ENCODE measurements around the gene LONP2. TPM values are rescaled to one million over a fixed set of nuclear protein-coding genes. Genes with fewer than 3 reads are reported as not detected.

LONP2 gene
- polyA plus RNA-seq, 1 donor from 2014 or later: 38.6 TPM

GRCh38 chr16:48234630-48235029 is 9.5 kb upstream of the LONP2 start:
- no peaks in the 10 kb centered on the region for H3K79me2 ChIP-seq (replicated peaks; ENCODE audit: insufficient read depth, low read length)
- H3F3A ChIP-seq (ENCODE audit: insufficient read depth, low read length, poor library complexity, severe bottlenecking): no peaks in the 10 kb centered on the region
- no peak overlapping the region for H2AFZ ChIP-seq (ENCODE audit: low read depth, low read length)
- TF ChIP-seq EZH2 (IDR thresholded peaks at IDR 0.05; ENCODE audit: borderline replicate concordance, insufficient read depth, low read length, poor library complexity, severe bottlenecking) (no peak), MXI1 (conservative IDR thresholded peaks at IDR 0.05; ENCODE audit: poor library complexity, severe bottlenecking) (no peak), SMC3 (conservative IDR thresholded peaks at IDR 0.05; ENCODE audit: poor library complexity) (no peak), POLR2AphosphoS5 (IDR thresholded peaks at IDR 0.05) (no peak), RAD21 (conservative IDR thresholded peaks at IDR 0.05) (no peak), EP300 (conservative IDR thresholded peaks at IDR 0.05; ENCODE audit: poor library complexity, severe bottlenecking) (no peak), TAF1 (IDR thresholded peaks at IDR 0.05; ENCODE audit: low read depth) (no peak)
- TF ChIP-seq, protein P1, sequence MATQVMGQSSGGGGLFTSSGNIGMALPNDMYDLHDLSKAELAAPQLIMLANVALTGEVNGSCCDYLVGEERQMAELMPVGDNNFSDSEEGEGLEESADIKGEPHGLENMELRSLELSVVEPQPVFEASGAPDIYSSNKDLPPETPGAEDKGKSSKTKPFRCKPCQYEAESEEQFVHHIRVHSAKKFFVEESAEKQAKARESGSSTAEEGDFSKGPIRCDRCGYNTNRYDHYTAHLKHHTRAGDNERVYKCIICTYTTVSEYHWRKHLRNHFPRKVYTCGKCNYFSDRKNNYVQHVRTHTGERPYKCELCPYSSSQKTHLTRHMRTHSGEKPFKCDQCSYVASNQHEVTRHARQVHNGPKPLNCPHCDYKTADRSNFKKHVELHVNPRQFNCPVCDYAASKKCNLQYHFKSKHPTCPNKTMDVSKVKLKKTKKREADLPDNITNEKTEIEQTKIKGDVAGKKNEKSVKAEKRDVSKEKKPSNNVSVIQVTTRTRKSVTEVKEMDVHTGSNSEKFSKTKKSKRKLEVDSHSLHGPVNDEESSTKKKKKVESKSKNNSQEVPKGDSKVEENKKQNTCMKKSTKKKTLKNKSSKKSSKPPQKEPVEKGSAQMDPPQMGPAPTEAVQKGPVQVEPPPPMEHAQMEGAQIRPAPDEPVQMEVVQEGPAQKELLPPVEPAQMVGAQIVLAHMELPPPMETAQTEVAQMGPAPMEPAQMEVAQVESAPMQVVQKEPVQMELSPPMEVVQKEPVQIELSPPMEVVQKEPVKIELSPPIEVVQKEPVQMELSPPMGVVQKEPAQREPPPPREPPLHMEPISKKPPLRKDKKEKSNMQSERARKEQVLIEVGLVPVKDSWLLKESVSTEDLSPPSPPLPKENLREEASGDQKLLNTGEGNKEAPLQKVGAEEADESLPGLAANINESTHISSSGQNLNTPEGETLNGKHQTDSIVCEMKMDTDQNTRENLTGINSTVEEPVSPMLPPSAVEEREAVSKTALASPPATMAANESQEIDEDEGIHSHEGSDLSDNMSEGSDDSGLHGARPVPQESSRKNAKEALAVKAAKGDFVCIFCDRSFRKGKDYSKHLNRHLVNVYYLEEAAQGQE (IDR thresholded peaks at IDR 0.05; ENCODE audit: borderline replicate concordance): no peak
- TF ChIP-seq, protein P2, sequence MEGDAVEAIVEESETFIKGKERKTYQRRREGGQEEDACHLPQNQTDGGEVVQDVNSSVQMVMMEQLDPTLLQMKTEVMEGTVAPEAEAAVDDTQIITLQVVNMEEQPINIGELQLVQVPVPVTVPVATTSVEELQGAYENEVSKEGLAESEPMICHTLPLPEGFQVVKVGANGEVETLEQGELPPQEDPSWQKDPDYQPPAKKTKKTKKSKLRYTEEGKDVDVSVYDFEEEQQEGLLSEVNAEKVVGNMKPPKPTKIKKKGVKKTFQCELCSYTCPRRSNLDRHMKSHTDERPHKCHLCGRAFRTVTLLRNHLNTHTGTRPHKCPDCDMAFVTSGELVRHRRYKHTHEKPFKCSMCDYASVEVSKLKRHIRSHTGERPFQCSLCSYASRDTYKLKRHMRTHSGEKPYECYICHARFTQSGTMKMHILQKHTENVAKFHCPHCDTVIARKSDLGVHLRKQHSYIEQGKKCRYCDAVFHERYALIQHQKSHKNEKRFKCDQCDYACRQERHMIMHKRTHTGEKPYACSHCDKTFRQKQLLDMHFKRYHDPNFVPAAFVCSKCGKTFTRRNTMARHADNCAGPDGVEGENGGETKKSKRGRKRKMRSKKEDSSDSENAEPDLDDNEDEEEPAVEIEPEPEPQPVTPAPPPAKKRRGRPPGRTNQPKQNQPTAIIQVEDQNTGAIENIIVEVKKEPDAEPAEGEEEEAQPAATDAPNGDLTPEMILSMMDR (IDR thresholded peaks at IDR 0.05; ENCODE audit: poor library complexity, severe bottlenecking): no peak
- no peaks in the 10 kb centered on the region for H3K9me2 ChIP-seq (ENCODE audit: insufficient read depth, low read length)
- H4K20me1 ChIP-seq (ENCODE audit: insufficient read depth): no peaks in the 10 kb centered on the region
- H3K4me2 ChIP-seq (ENCODE audit: low read length): no peak overlapping the region
- no peaks in the 10 kb centered on the region for H3K36me3 ChIP-seq (ENCODE audit: insufficient read depth, low read length)
- H3K9me3 ChIP-seq (ENCODE audit: low read length): no peaks in the 10 kb centered on the region
- no peak overlapping the region for H3K9ac ChIP-seq (ENCODE audit: low read length)
- H3K4me3 ChIP-seq (ENCODE audit: low read length): no peak overlapping the region
- no peaks in the 10 kb centered on the region for H3K27me3 ChIP-seq (ENCODE audit: insufficient read depth, low read depth, low read length)
- no peak overlapping the region for H3K27ac ChIP-seq (ENCODE audit: low read length)

DNA sequence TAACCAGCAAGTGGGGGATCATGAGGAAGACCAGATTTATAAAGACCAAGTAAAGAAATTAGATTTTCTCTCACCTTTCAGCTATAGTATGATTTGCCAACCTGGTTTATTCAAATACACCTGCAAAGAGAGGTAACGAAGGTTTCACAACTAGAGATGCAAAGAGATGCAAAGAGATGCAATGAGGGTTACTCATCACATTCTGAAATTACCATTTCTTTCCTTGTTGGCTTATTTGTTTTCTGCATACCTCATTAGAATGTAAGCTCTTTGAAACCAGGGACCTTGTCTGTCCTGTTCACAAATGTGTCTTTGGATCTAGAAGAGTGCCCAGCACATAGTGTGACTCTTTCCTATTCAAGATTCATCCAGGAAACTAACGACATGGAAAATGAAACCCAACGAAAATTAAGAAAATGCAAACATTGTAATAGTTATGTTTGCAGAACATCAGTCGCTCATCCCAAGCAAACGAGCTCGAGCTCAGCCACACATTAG is 9.0 kb upstream of the LONP2 start:
- Histone ChIP-seq H3K9me3 (ENCODE audit: low read length) (no peaks in the 10 kb centered on the region), H3K4me3 (ENCODE audit: low read length) (no peak overlapping the region)

More for the DNA sequence above, 9.0 kb upstream of the LONP2 start:
- TF ChIP-seq, protein P1 (IDR thresholded peaks at IDR 0.05; ENCODE audit: borderline replicate concordance): no peak
- TF ChIP-seq, protein P2 (IDR thresholded peaks at IDR 0.05; ENCODE audit: poor library complexity, severe bottlenecking): no peak
- no peak for TF ChIP-seq MXI1 (conservative IDR thresholded peaks at IDR 0.05; ENCODE audit: poor library complexity, severe bottlenecking)
- no peak for TF ChIP-seq EP300 (conservative IDR thresholded peaks at IDR 0.05; ENCODE audit: poor library complexity, severe bottlenecking)
- no peak for TF ChIP-seq POLR2AphosphoS5 (IDR thresholded peaks at IDR 0.05)
- no peak for TF ChIP-seq TAF1 (IDR thresholded peaks at IDR 0.05; ENCODE audit: low read depth)
- TF ChIP-seq EZH2 (IDR thresholded peaks at IDR 0.05; ENCODE audit: borderline replicate concordance, insufficient read depth, low read length, poor library complexity, severe bottlenecking): no peak
- no peak for TF ChIP-seq RAD21 (conservative IDR thresholded peaks at IDR 0.05)
- no peak for TF ChIP-seq SMC3 (conservative IDR thresholded peaks at IDR 0.05; ENCODE audit: poor library complexity)
- Histone ChIP-seq H3K9me2 (ENCODE audit: insufficient read depth, low read length) (no peaks in the 10 kb centered on the region), H3K4me2 (ENCODE audit: low read length) (no peak overlapping the region), H3K36me3 (ENCODE audit: insufficient read depth, low read length) (no peaks in the 10 kb centered on the region), H3K79me2 (replicated peaks; ENCODE audit: insufficient read depth, low read length) (no peaks in the 10 kb centered on the region), H4K20me1 (ENCODE audit: insufficient read depth) (no peaks in the 10 kb centered on the region), H2AFZ (ENCODE audit: low read depth, low read length) (no peak overlapping the region), H3F3A (ENCODE audit: insufficient read depth, low read length, poor library complexity, severe bottlenecking) (no peaks in the 10 kb centered on the region), H3K27me3 (ENCODE audit: insufficient read depth, low read depth, low read length) (no peaks in the 10 kb centered on the region), H3K27ac (ENCODE audit: low read length) (no peak overlapping the region), H3K9ac (ENCODE audit: low read length) (no peak overlapping the region)

All from neural cell (in vitro differentiated cells).